ENCODE measurements around the gene PLEKHM3.
A peak's percentile ranks its signal among the peaks of the same experiment; 100 is the strongest.

PLEKHM3 gene

DNA sequence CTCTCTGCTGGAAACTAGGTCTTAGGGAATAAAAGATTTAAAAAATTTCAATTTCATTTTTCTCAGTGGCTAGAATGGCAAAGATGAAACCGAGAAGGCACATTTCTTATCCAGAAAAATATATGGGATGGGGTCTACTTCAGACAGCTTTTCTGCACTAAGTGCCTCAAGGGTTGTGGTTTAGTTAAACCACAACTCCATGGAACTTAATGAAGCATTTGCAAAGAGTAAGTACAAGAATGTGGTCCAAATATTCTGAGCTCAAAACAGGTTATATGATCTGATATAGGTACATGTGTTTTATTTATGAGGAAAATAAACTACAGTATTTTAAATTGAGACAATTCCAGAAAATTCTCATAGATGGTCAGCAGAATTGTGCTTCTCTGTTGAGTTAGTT, 153.8 kb downstream of the PLEKHM3 start:
- TF ChIP-seq, protein P1, sequence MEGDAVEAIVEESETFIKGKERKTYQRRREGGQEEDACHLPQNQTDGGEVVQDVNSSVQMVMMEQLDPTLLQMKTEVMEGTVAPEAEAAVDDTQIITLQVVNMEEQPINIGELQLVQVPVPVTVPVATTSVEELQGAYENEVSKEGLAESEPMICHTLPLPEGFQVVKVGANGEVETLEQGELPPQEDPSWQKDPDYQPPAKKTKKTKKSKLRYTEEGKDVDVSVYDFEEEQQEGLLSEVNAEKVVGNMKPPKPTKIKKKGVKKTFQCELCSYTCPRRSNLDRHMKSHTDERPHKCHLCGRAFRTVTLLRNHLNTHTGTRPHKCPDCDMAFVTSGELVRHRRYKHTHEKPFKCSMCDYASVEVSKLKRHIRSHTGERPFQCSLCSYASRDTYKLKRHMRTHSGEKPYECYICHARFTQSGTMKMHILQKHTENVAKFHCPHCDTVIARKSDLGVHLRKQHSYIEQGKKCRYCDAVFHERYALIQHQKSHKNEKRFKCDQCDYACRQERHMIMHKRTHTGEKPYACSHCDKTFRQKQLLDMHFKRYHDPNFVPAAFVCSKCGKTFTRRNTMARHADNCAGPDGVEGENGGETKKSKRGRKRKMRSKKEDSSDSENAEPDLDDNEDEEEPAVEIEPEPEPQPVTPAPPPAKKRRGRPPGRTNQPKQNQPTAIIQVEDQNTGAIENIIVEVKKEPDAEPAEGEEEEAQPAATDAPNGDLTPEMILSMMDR (IDR thresholded peaks at IDR 0.05; ENCODE audit: low read depth, low read length), result no peak
- DNase-seq (ENCODE audit: low read depth, low spot score), result peak; percentile 42
- in situ Hi-C loops (cut with HindIII; ENCODE audit: low sequenced_read_pairs), result no loop called here
- H3K4me3 ChIP-seq (ENCODE audit: low read depth, low read length), result no peak overlapping the region

DNA sequence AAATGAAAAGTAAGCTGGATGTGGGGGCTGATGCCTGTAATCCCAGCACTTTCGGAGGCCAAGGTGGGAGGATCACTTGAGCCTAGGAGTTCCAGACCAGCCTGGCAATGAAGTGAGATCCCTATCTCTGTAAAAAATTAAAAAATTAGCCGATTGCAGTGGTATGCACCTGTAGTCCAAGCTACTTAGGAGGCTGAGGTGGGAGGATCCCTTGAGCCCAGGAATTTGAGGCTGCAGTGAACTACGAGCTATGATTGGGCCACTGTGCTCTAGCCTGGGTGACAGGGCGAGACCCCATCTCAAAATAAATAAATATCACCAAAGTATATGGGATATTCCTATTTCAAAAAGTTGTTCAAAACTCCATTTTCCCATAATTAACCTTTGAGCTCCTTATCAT, 154.5 kb downstream of the PLEKHM3 start:
- H3K4me3 ChIP-seq (ENCODE audit: low read depth, low read length), result no peak overlapping the region
- TF ChIP-seq, protein P1 (IDR thresholded peaks at IDR 0.05; ENCODE audit: low read depth, low read length), result no peak
- DNase-seq (ENCODE audit: low read depth, low spot score), result no peak
- in situ Hi-C loops (cut with HindIII; ENCODE audit: low sequenced_read_pairs), result no loop called here

- TF ChIP-seq, protein P1 (IDR thresholded peaks at IDR 0.05; ENCODE audit: low read depth, low read length), result no peak
- DNase-seq (ENCODE audit: low read depth, low spot score), result peak; percentile 90
- in situ Hi-C loops (cut with HindIII; ENCODE audit: low sequenced_read_pairs), result no loop called here
- no peak overlapping the region for H3K4me3 ChIP-seq (ENCODE audit: low read depth, low read length)
Measured at GRCh38 chr2:207869784-207870778, 155.2 kb downstream of the PLEKHM3 start.

GRCh38 chr2:207868855-207869596, 156.3 kb downstream of the PLEKHM3 start:
- H3K4me3 ChIP-seq (ENCODE audit: low read depth, low read length), result no peak overlapping the region
- no peak for DNase-seq (ENCODE audit: low read depth, low spot score)
- in situ Hi-C loops (cut with HindIII; ENCODE audit: low sequenced_read_pairs), result no loop called here
- TF ChIP-seq, protein P1 (IDR thresholded peaks at IDR 0.05; ENCODE audit: low read depth, low read length), result no peak

GRCh38 chr2:207867905-207868304, 157.4 kb downstream of the PLEKHM3 start:
- TF ChIP-seq, protein P1 (IDR thresholded peaks at IDR 0.05; ENCODE audit: low read depth, low read length), result no peak
- in situ Hi-C loops (cut with HindIII; ENCODE audit: low sequenced_read_pairs), result no loop called here
- no peak for DNase-seq (ENCODE audit: low read depth, low spot score)
- no peak overlapping the region for H3K4me3 ChIP-seq (ENCODE audit: low read depth, low read length)

GRCh38 chr2:207867056-207867455, 158.3 kb downstream of the PLEKHM3 start:
- no peak overlapping the region for H3K4me3 ChIP-seq (ENCODE audit: low read depth, low read length)
- DNase-seq (ENCODE audit: low read depth, low spot score), result no peak

More at GRCh38 chr2:207867056-207867455, 158.3 kb downstream of the PLEKHM3 start:
- in situ Hi-C loops (cut with HindIII; ENCODE audit: low sequenced_read_pairs), result no loop called here
- TF ChIP-seq, protein P1 (IDR thresholded peaks at IDR 0.05; ENCODE audit: low read depth, low read length), result no peak

Data from astrocyte of the spinal cord (primary cell).